ENCODE results near the gene CD52. TPM values are rescaled to one million over a fixed set of nuclear protein-coding genes. Genes with fewer than 3 reads are reported as not detected.

The CD52 gene
- total RNA-seq, 1 donor from 2014 or later, result 449 TPM

DNA sequence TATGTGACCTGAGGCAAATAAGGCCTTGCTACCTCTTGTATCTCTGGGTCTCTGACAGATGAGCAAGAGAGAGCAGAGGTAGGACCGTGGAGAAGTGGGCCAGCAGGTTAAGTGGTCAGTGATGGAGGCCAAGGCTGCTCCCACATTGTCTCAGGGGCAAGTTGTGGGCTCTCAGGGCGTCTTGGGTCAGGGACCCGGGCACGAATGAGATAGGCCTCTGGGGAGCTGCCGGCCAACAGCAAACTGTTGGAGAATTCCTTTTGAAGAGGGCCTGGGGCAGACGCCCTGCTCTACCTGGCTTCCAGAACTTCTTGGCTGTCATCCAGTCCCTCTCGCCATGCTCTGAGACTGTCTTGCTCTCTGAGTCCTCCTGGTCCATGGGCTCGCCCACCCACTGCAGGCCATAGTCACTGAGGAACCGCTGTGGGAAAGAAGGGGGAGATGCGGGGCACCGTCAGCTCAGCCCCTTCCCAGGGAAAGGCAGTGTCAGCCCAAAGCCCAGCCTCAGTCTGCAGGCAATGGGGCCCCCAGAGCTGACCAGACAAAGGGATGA, 23.8 kb upstream of the CD52 start:
- Mint-ChIP-seq H3K36me3 (ENCODE audit: low read depth) (no peaks in the 10 kb centered on the region), H3K27ac (no peak overlapping the region), H3K27me3 (no peaks in the 10 kb centered on the region), H3K4me1 (peaks cover 58% of the 10 kb centered on the region), H3K9me3 (no peaks in the 10 kb centered on the region), H3K4me3 (no peak overlapping the region)
- intact Hi-C loops (cut with micrococcal nuclease), result no loop called here
- no peak for ATAC-seq (ENCODE audit: low read depth)
- ChIA-PET POLR2A (interaction anchor here (21.5 kb wide), 1 partner anchor 26 kb away, joined by 1638 read pairs; the partner anchor contains the start of gene CD52), CTCF (interaction anchor here (1.4 kb wide), 1 partner anchor 15 kb away, joined by 3 read pairs; no protein-coding TSS in a partner anchor)
- no peak for DNase-seq
- TF ChIP-seq, protein P1, sequence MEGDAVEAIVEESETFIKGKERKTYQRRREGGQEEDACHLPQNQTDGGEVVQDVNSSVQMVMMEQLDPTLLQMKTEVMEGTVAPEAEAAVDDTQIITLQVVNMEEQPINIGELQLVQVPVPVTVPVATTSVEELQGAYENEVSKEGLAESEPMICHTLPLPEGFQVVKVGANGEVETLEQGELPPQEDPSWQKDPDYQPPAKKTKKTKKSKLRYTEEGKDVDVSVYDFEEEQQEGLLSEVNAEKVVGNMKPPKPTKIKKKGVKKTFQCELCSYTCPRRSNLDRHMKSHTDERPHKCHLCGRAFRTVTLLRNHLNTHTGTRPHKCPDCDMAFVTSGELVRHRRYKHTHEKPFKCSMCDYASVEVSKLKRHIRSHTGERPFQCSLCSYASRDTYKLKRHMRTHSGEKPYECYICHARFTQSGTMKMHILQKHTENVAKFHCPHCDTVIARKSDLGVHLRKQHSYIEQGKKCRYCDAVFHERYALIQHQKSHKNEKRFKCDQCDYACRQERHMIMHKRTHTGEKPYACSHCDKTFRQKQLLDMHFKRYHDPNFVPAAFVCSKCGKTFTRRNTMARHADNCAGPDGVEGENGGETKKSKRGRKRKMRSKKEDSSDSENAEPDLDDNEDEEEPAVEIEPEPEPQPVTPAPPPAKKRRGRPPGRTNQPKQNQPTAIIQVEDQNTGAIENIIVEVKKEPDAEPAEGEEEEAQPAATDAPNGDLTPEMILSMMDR (IDR thresholded peaks at IDR 0.05), result no peak

DNA sequence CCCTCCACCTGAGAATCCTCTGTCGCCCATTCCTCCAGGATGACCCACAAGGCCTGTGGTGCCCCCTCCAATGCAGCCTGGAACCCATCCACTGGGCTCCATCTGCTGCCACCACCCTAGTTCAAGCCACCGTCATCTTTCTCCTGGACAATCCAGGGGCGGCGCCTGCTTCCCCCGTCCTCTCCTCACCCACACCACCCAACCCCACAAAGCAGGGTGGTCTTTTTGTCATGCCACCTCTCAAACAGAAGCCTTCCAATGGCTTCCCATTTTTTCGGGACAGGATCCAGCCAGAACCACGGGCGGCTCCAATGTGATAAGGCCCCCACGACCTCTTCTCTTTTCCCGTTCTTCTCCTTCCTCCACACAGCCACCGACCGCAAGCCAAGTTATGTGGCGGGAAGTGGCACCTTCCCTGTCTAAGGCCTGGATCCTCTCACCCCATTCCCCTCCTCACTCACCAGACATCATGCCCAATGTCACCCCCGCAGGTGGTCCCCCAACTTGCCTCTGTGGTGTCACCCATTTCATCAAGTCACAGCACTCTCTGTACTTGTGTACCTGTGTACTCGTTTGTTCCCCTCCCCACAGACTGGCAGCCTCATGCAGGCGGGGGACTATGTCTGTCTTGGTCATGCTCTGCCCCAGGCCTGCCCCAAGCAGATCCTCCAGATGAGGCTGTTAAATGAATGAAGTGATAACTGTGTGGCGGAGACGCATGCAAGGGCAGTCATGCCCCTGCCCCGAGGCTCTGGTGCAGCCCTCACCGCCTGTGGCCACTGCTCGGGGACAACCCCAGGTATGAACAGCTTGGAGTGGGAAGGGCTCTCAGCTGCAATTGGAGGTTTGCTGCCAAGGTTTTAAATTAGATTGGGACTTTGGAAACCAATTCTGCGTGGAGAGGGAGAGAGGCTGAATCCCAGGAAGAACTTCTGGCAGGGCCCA, 22.3 kb upstream of the CD52 start:
- H3K4me3 Mint-ChIP-seq, result no peak overlapping the region
- intact Hi-C loops (cut with micrococcal nuclease), result loop anchor here (1.0 kb wide), 1 partner anchor 17 kb away; no protein-coding TSS in a partner anchor
- ATAC-seq (ENCODE audit: low read depth) (no peak), DNase-seq (no peak)
- H3K27me3 Mint-ChIP-seq, result no peaks in the 10 kb centered on the region
- ChIA-PET POLR2A (interaction anchor here (1.8 to 6.4 kb wide), 2 partner anchors 6 to 11 kb away, joined by 6 to 49 read pairs; partner anchors contain the start of gene UBXN11), CTCF (interaction anchor here (1.4 kb wide), 1 partner anchor 16 kb away, joined by 3 read pairs; no protein-coding TSS in a partner anchor)
- TF ChIP-seq, protein P1 (IDR thresholded peaks at IDR 0.05), result no peak
- H3K27ac Mint-ChIP-seq, result no peak overlapping the region
- peaks cover 57% of the 10 kb centered on the region for H3K4me1 Mint-ChIP-seq
- no peaks in the 10 kb centered on the region for H3K36me3 Mint-ChIP-seq (ENCODE audit: low read depth)
- H3K9me3 Mint-ChIP-seq, result no peaks in the 10 kb centered on the region

DNA sequence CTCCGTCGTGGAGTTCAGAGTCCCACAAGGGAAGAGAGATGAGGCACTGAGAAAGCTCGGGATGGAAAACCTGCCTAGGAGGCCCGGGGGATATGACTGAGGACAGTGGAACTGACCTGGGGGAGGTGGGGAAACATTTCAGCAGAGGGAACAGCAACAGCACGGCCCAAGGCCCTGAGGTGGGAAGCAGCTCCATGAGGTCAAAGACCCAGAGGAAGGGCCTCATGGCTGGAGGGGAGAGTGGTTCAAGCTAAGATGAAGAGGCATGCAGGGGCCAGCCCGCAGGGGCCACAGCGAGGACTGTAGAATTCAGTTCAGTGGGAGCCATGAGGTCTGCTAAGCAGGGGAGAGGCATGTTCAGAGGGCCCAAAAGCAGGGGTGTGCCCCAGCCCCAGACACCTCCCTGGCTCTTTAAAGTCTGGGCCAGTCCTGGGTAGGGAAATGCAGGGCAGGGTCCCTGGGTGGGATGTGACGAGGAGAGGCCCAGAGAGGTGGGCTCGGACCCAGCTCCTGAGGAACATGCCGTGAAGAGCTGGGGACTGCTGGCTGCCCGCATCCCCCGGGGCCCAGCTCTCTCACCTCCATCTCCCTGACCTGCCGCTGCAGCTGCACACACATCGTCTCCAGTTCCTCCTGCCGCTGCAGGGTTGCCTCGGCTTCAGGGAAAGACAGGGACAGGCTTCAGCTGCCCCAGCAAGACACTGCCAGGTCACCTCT, 21.3 kb upstream of the CD52 start:
- intact Hi-C loops (cut with micrococcal nuclease), result loop anchor here (1.0 kb wide), 1 partner anchor 16 kb away; no protein-coding TSS in a partner anchor
- peaks cover 50% of the 10 kb centered on the region for H3K4me1 Mint-ChIP-seq
- TF ChIP-seq, protein P1 (IDR thresholded peaks at IDR 0.05), result no peak
- ChIA-PET CTCF (no interaction called here), POLR2A (interaction anchor here (0.5 to 6.4 kb wide), 6 partner anchors 7 to 23 kb away, joined by 3 to 49 read pairs (median 4); partner anchors contain the start of gene UBXN11)
- H3K27me3 Mint-ChIP-seq, result no peaks in the 10 kb centered on the region
- no peak overlapping the region for H3K4me3 Mint-ChIP-seq
- H3K9me3 Mint-ChIP-seq, result no peaks in the 10 kb centered on the region
- H3K27ac Mint-ChIP-seq, result peak overlapping the region; percentile 12
- H3K36me3 Mint-ChIP-seq (ENCODE audit: low read depth), result no peaks in the 10 kb centered on the region
- no peak for ATAC-seq (ENCODE audit: low read depth)
- DNase-seq, result no peak

DNA sequence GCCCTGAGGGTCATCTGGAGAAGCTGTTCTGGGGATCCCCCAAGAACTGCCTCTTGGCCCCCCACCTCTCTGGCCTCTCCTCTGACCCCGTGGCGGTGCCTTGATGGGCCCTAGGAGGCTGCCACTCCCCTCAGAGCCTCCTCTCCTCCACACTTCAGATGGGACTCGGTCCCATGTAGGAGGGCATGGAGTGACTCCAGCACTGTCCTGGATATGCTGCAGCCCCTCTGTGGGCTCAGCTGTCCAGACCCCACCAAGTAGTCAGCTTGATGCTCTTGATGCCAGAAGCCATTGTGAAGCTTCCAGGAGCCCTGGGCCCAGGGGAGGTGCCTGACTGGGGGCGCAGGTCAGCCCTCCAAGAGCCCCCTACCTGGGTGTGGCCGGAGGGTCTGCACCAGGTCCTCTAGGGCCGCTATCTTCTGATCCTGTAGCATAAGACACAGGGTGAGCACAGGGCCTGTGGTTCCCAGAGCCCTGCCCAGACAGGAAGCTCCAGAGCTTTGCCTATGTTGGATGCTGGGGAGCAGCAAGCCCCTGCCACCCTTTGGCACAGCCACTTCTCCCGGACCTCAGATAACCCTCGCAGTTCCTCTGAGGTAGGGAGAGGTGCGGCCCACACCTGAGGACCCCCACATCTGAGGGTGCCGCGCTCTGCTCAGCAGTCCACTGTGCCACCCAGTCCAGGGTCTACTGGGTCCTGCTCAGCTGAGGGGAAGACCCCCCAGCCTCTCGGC, 20.5 kb upstream of the CD52 start:
- Mint-ChIP-seq H3K4me1 (peaks cover 42% of the 10 kb centered on the region), H3K9me3 (no peaks in the 10 kb centered on the region), H3K27ac (no peak overlapping the region), H3K27me3 (no peaks in the 10 kb centered on the region), H3K36me3 (ENCODE audit: low read depth) (no peaks in the 10 kb centered on the region), H3K4me3 (no peak overlapping the region)
- POLR2A ChIA-PET, result interaction anchor here (0.5 to 6.4 kb wide), 5 partner anchors 8 to 22 kb away, joined by 3 to 49 read pairs (median 4); partner anchors contain the start of gene UBXN11
- intact Hi-C loops (cut with micrococcal nuclease), result no loop called here
- TF ChIP-seq, protein P1 (IDR thresholded peaks at IDR 0.05), result no peak
- no peak for ATAC-seq (ENCODE audit: low read depth)
- no peak for DNase-seq
- CTCF ChIA-PET, result no interaction called here

Measured in activated B cell treated with CpG ODN at 0.5 μM for 24 hours (primary cell).